Tibial nerve (tissue), 4 donors: ENCODE measurements around the gene ICA1. TPM values are rescaled to one million over a fixed set of nuclear protein-coding genes. Genes with fewer than 3 reads are reported as not detected.

ENCODE experiments used
- DNase-seq, 2 donors: peaks; one replicate each; pipeline ENCODE4 v3.0.0-alpha.2; 2019; ENCODE audit warnings: low spot score in 2 of 2
- H3K27ac ChIP-seq, 4 donors: fragments of 200-600 bp; sonication (generic) in 3 of 4; one replicate each; pipeline ENCODE4 v1.5.1; 2017 to 2019; ENCODE audit warnings: mild to moderate bottlenecking in 1 of 4
- H3K27me3 ChIP-seq, 2 donors: fragments of 200-600 bp; sonication (generic) in 1 of 2; one replicate each; pipeline versions ENCODE4 v1.5.1 to v1.6.0; 2017 to 2019
- H3K36me3 ChIP-seq, 3 donors: fragments of 200-600 bp; sonication (generic); one replicate each; pipeline ENCODE4 v1.5.1; 2018 to 2019
- H3K4me1 ChIP-seq, 4 donors: fragments of 200-600 bp; sonication (generic) in 3 of 4; one replicate each; pipeline ENCODE4 v1.5.1; 2017 to 2019
- H3K4me3 ChIP-seq, 4 donors: fragments of 200-600 bp; sonication (generic) in 3 of 4; one replicate each; pipeline ENCODE4 v1.5.1; 2017 to 2019; ENCODE audit warnings: mild to moderate bottlenecking in 1 of 4, moderate library complexity in 1 of 4
- H3K9me3 ChIP-seq, 4 donors: fragments of 200-600 bp; sonication (generic) in 3 of 4; one replicate each; pipeline ENCODE4 v1.5.1; 2017 to 2019
- CTCF ChIP-seq, 5 experiments: fragments of 200-600 bp in 3 of 5; fragments of 450-650 bp in 2 of 5; sonication (generic) in 3 of 5; IDR thresholded peaks; one replicate each; pipeline ENCODE4 v1.5.1; 2016 to 2019; ENCODE audit warnings: antibody characterized with exemption in 5 of 5, mild to moderate bottlenecking in 3 of 5, moderate library complexity in 2 of 5
- EP300 ChIP-seq, 2 donors: sonication (generic); formaldehyde crosslinking; IDR thresholded peaks; one replicate each; pipeline ENCODE4 v1.6.1; 2017; ENCODE audit warnings: antibody characterized with exemption in 2 of 2, mild to moderate bottlenecking in 1 of 2
- POLR2A ChIP-seq, 2 donors: fragments of 450-650 bp; IDR thresholded peaks; one replicate each; pipeline ENCODE4 v1.6.1; 2017; ENCODE audit warnings: antibody characterized with exemption in 2 of 2, mild to moderate bottlenecking in 2 of 2, moderate library complexity in 2 of 2
- WGBS, 2 donors: methylation state at CpG; one replicate each; pipeline ENCODE4 v1.1.5; 2018; 5-methylcytosine and 5-hydroxymethylcytosine counted together
- total RNA-seq, 4 donors: library from RNA; depleted of rRNA; stranded (reverse); fragments of >200 nt; gene quantifications; one replicate each; pipeline ENCODE4 v1.1.0, GENCODE V29; 2016

The ICA1 gene
- total RNA-seq, 4 donors from 2014 or later: 12.8 to 27.3 (median 20.5) TPM

- no peaks in the 10 kb centered on the region for H3K9me3 ChIP-seq
- 75 to 95% methylated on average over 2 of the region's 2 CpGs for WGBS, 2 donors
- TF ChIP-seq EP300 (IDR thresholded peaks at IDR 0.05): no peak
- TF ChIP-seq POLR2A (IDR thresholded peaks at IDR 0.05): no peak
- TF ChIP-seq CTCF (IDR thresholded peaks at IDR 0.05): no peak
Measured at GRCh38 chr7:8159595-8159994, 102.4 kb downstream of the ICA1 start.

GRCh38 chr7:8157296-8157695 lies 104.7 kb downstream of the ICA1 start:
- no peak overlapping the region for H3K4me3 ChIP-seq
- H3K27ac ChIP-seq: no peak overlapping the region
- no peaks in the 10 kb centered on the region for H3K9me3 ChIP-seq
- no peaks in the 10 kb centered on the region for H3K4me1 ChIP-seq
- 93 to 98% methylated on average over 1 of the region's 1 CpG for WGBS, 2 donors
- no peak for DNase-seq
- no peaks in the 10 kb centered on the region for H3K36me3 ChIP-seq
- H3K27me3 ChIP-seq: no peaks in the 10 kb centered on the region
- no peak for TF ChIP-seq CTCF (IDR thresholded peaks at IDR 0.05)
- TF ChIP-seq EP300 (IDR thresholded peaks at IDR 0.05): no peak
- TF ChIP-seq POLR2A (IDR thresholded peaks at IDR 0.05): no peak

More at GRCh38 chr7:8159595-8159994, 102.4 kb downstream of the ICA1 start:
- H3K4me1 ChIP-seq: no peaks in the 10 kb centered on the region
- no peak overlapping the region for H3K27ac ChIP-seq
- H3K36me3 ChIP-seq: no peaks in the 10 kb centered on the region
- no peak for DNase-seq
- no peaks in the 10 kb centered on the region for H3K27me3 ChIP-seq
- no peak overlapping the region for H3K4me3 ChIP-seq

GRCh38 chr7:8155836-8156235 lies 106.1 kb downstream of the ICA1 start:
- Histone ChIP-seq H3K4me3 (no peak overlapping the region), H3K36me3 (no peaks in the 10 kb centered on the region), H3K4me1 (no peaks in the 10 kb centered on the region), H3K27me3 (no peaks in the 10 kb centered on the region), H3K9me3 (no peaks in the 10 kb centered on the region), H3K27ac (no peak overlapping the region)
- TF ChIP-seq CTCF (IDR thresholded peaks at IDR 0.05) (no peak), EP300 (IDR thresholded peaks at IDR 0.05) (no peak), POLR2A (IDR thresholded peaks at IDR 0.05) (no peak)
- DNase-seq: no peak
- 80 to 81% methylated on average over 4 of the region's 4 CpGs for WGBS, 2 donors

- WGBS, 2 donors: 38 to 45% methylated on average over 2 of the region's 2 CpGs
- no peak for DNase-seq
- H3K4me1 ChIP-seq: peaks cover 0 to 5% (median 2%) of the 10 kb centered on the region in 4 donors
- no peak overlapping the region for H3K4me3 ChIP-seq
- H3K27me3 ChIP-seq: no peaks in the 10 kb centered on the region
- no peaks in the 10 kb centered on the region for H3K36me3 ChIP-seq
- no peak overlapping the region for H3K27ac ChIP-seq
- no peaks in the 10 kb centered on the region for H3K9me3 ChIP-seq
- no peak for TF ChIP-seq POLR2A (IDR thresholded peaks at IDR 0.05)
- no peak for TF ChIP-seq CTCF (IDR thresholded peaks at IDR 0.05)
- no peak for TF ChIP-seq EP300 (IDR thresholded peaks at IDR 0.05)
Measured at GRCh38 chr7:8154272-8154671, 107.7 kb downstream of the ICA1 start.

GRCh38 chr7:8152489-8153192 lies 109.3 kb downstream of the ICA1 start:
- 81 to 83% methylated on average over 4 of the region's 4 CpGs for WGBS, 2 donors
- no peak for TF ChIP-seq CTCF (IDR thresholded peaks at IDR 0.05)
- TF ChIP-seq POLR2A (IDR thresholded peaks at IDR 0.05): no peak
- no peak for TF ChIP-seq EP300 (IDR thresholded peaks at IDR 0.05)
- Histone ChIP-seq H3K4me3 (no peak overlapping the region), H3K9me3 (no peaks in the 10 kb centered on the region), H3K36me3 (no peaks in the 10 kb centered on the region), H3K27ac (no peak overlapping the region), H3K27me3 (no peaks in the 10 kb centered on the region), H3K4me1 (peaks cover 0 to 10% (median 3%) of the 10 kb centered on the region in 4 donors)
- no peak for DNase-seq
